SW 1271 (cell line): ENCODE data around the gene FAM20C.

ENCODE experiments used
- DNase-seq, 2 experiments: peaks; one replicate each; lab custom pipeline; 2025; lab: John Stamatoyannopoulos, UW

FAM20C gene

GRCh38 chr7:191981-192649 lies at the start of gene FAM20C:
Gene FAM20C, plus strand, starts transcription at chr7:192571. Its CDS starts 629 bp downstream, at chr7:193200.
- DNase-seq: peak in 1 of 2 experiments; percentile 85

GRCh38 chr7:143145-143751 lies 49.1 kb upstream of the FAM20C start:
- DNase-seq: no peak

- DNase-seq: no peak
Observed at GRCh38 chr7:143811-144453, 48.4 kb upstream of the FAM20C start.

- DNase-seq: no peak
Observed at GRCh38 chr7:144454-144826, 47.9 kb upstream of the FAM20C start.

GRCh38 chr7:145863-146262 lies 46.5 kb upstream of the FAM20C start:
- no peak for DNase-seq

GRCh38 chr7:148543-148931 lies 43.8 kb upstream of the FAM20C start:
- DNase-seq: no peak

GRCh38 chr7:148932-149790 lies 43.2 kb upstream of the FAM20C start:
- peak; percentile 89 to 99 for DNase-seq

- DNase-seq: peak in 1 of 2 experiments; percentile 26
Observed at GRCh38 chr7:149791-150636, 42.4 kb upstream of the FAM20C start.

- no peak for DNase-seq
Observed at GRCh38 chr7:150811-151221, 41.6 kb upstream of the FAM20C start.

GRCh38 chr7:151346-152050 lies 40.9 kb upstream of the FAM20C start:
- no peak for DNase-seq

GRCh38 chr7:152702-153391 lies 39.5 kb upstream of the FAM20C start:
- DNase-seq: no peak

- no peak for DNase-seq
Observed at GRCh38 chr7:153604-154003, 38.8 kb upstream of the FAM20C start.

GRCh38 chr7:154096-154799 lies 38.1 kb upstream of the FAM20C start:
- no peak for DNase-seq

- DNase-seq: no peak
Observed at GRCh38 chr7:155469-155900, 36.9 kb upstream of the FAM20C start.

- no peak for DNase-seq
Observed at GRCh38 chr7:156111-157007, 36.0 kb upstream of the FAM20C start.

- DNase-seq: no peak
Observed at GRCh38 chr7:157008-157310, 35.4 kb upstream of the FAM20C start.

GRCh38 chr7:157771-158625 lies 34.4 kb upstream of the FAM20C start:
- no peak for DNase-seq

GRCh38 chr7:158771-159170 lies 33.6 kb upstream of the FAM20C start:
- DNase-seq: no peak
